GM12878 (cell line): ENCODE data around the gene VMP1. TPM values are rescaled to one million over a fixed set of nuclear protein-coding genes. Genes with fewer than 3 reads are reported as not detected.

Source experiments
- NR2F1 ChIP-seq: fragments of 450-650 bp; conservative IDR thresholded peaks from 2 replicates; pipeline ENCODE4 v1.6.1; 2017; ENCODE audit warnings: mild to moderate bottlenecking
- REST ChIP-seq: IDR thresholded peaks from 2 replicates; pipeline ENCODE4 v1.6.1; 2012; ENCODE audit warnings: mild to moderate bottlenecking, low read depth, low read length
- RUNX3 ChIP-seq: IDR thresholded peaks from 2 replicates; pipeline ENCODE4 v1.6.1; 2012; ENCODE audit warnings: low read length, inconsistent platforms
- SMAD1 ChIP-seq: fragments of 450-650 bp; IDR thresholded peaks from 2 replicates; pipeline ENCODE4 v1.6.1; 2018; ENCODE audit warnings: mild to moderate bottlenecking, low read depth; ENCODE audit not compliant: partially characterized antibody
- ZNF592 ChIP-seq: fragments of 450-650 bp; IDR thresholded peaks from 2 replicates; pipeline ENCODE4 v1.6.1; 2017; ENCODE audit warnings: mild to moderate bottlenecking, moderate library complexity
- polyA plus RNA-seq, 11 experiments: library from polyadenylated mRNA; depleted of rRNA in 4 of 11; unstranded in 6 of 11; stranded (reverse) in 5 of 11; fragments of >200 nt; fragmentation: Nextera tagmentation in 4 of 11; fragmentation: Illumina TruSeq in 1 of 11; extraction: Ambion mirVana in 4 of 11; extraction: Trizol in 1 of 11; gene quantifications; 1 replicate in 1 of 11; 2 replicates in 10 of 11; pipeline versions ENCODE4 v1.2.1 to v1.2.3, GENCODE V29; 2011 to 2016; ENCODE audit warnings: inconsistent platforms in 2 of 11, missing spikeins in 2 of 11, low read depth in 1 of 11
- total RNA-seq, 4 experiments: library from RNA; depleted of rRNA in 3 of 4; stranded (reverse); fragments of >200 nt in 3 of 4; fragmentation: Illumina TruSeq in 1 of 4; extraction: Trizol in 1 of 4; gene quantifications; 2 replicates each; pipeline versions ENCODE4 v1.2.1 to v1.2.3, GENCODE V29; 2013 to 2021

VMP1 gene
- total and polyA plus RNA-seq, 10 of the 15 experiments (the other 5 are each of a cell fraction or from before 2014, with no cell fraction given) = 88.4 to 199 (median 132) TPM

- no peak for TF ChIP-seq REST
- TF ChIP-seq NR2F1 = no peak
- TF ChIP-seq SMAD1 = peak; percentile 60
- TF ChIP-seq RUNX3 = peak; percentile 38
- TF ChIP-seq ZNF592 = no peak
These were observed 130.8 kb downstream of the VMP1 start (continued) for GRCh38 chr17:59838052-59838916.
